OCI-LY1 (cell line): ENCODE data around the gene ABCC6.

Experiments used
- CTCF ChIP-seq: fragments of 200-600 bp; sonication (generic), shearing (Covaris generic); IDR thresholded peaks from 2 replicates; pipeline ENCODE4 v1.5.1; 2017; ENCODE audit warnings: mild to moderate bottlenecking, antibody characterized with exemption, low read length, moderate library complexity, mixed read lengths
- EZH2 ChIP-seq: fragments of 200-600 bp; sonication (generic), shearing (Covaris generic); IDR thresholded peaks from 2 replicates; pipeline ENCODE4 v1.8.0; 2017; ENCODE audit warnings: borderline replicate concordance, mixed run types, mild to moderate bottlenecking, antibody characterized with exemption, low read length, moderate library complexity, mixed read lengths

GRCh38 chr16:16158082-16158658 is 65.1 kb downstream of the ABCC6 start:
- TF ChIP-seq CTCF (no peak), EZH2 (no peak)
